Activated T-cell treated with anti-CD3 and anti-CD28 coated beads, Interleukin-2, amount 50 U/mL, for 72 hours (primary cell): Measurements from ENCODE around the gene FGD5. TPM values are rescaled to one million over a fixed set of nuclear protein-coding genes. Genes with fewer than 3 reads are reported as not detected.
A peak's percentile ranks its signal among the peaks of the same experiment; 100 is the strongest.

ENCODE experiments used
- ATAC-seq, 2 donors: fragments of 150-1000 bp; cut with Tn5 transposase; replicated peaks in 1 of 2; 2 replicates each; pipeline ENCODE4 v1.10.0; 2021; ENCODE audit warnings: moderate library complexity in 2 of 2, mild to moderate bottlenecking in 1 of 2
- DNase-seq, 2 donors: peaks; one replicate each; pipeline ENCODE4 v3.0.0; 2021 to 2022; ENCODE audit warnings: mixed read lengths in 1 of 2
- H3K27ac Mint-ChIP-seq: one replicate; pipeline ENCODE4 v1.8.0; 2022; ENCODE audit warnings: mild to moderate bottlenecking, moderate library complexity, mixed read lengths
- H3K27me3 Mint-ChIP-seq: one replicate; pipeline ENCODE4 v1.8.0; 2022; ENCODE audit warnings: low read depth, mixed read lengths
- H3K36me3 Mint-ChIP-seq, 2 donors: one replicate each; pipeline ENCODE4 v1.8.0; 2022; ENCODE audit warnings: mixed read lengths in 2 of 2, mild to moderate bottlenecking in 1 of 2; ENCODE audit not compliant: insufficient read depth in 2 of 2
- H3K4me1 Mint-ChIP-seq: one replicate; pipeline ENCODE4 v1.8.0; 2022; ENCODE audit warnings: low read depth, mixed read lengths
- H3K4me3 Mint-ChIP-seq, 2 donors: one replicate each; pipeline ENCODE4 v1.8.0; 2022; ENCODE audit warnings: mild to moderate bottlenecking in 2 of 2, mixed read lengths in 2 of 2, moderate library complexity in 2 of 2
- H3K9me3 Mint-ChIP-seq, 2 donors: one replicate each; pipeline ENCODE4 v1.8.0; 2022; ENCODE audit warnings: mixed read lengths in 2 of 2
- total RNA-seq, 2 donors: library from RNA; stranded (reverse); gene quantifications; one replicate each; pipeline ENCODE4 v1.2.3, GENCODE V29; 2022

Gene FGD5
- total RNA-seq, 2 donors from 2014 or later, result not detected

DNA sequence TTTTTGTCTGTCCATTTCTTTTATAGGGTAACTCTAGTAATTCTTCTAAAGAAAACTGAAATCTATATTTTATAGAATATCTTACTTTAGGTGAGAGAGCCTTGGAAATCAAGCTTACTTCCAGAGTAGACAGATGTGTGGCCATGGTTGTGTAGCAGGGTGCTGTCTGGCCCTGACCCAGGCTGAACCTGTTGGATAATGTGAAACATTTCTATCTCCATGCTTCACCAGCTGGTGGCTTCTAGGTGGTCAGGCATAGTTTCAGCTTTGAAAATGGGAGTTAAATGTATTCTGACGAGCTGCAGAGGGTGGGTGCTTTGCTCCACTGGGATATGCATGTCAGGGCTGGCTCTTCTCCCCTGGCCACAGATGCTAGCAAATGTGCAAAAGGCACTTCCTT is 107.8 kb downstream of the FGD5 start:
- Mint-ChIP-seq H3K36me3 (no peaks in the 10 kb centered on the region), H3K27ac (no peak overlapping the region), H3K4me3 (no peak overlapping the region), H3K27me3 (no peaks in the 10 kb centered on the region), H3K4me1 (no peaks in the 10 kb centered on the region), H3K9me3 (no peaks in the 10 kb centered on the region)
- DNase-seq, result no peak
- no peak for ATAC-seq

DNA sequence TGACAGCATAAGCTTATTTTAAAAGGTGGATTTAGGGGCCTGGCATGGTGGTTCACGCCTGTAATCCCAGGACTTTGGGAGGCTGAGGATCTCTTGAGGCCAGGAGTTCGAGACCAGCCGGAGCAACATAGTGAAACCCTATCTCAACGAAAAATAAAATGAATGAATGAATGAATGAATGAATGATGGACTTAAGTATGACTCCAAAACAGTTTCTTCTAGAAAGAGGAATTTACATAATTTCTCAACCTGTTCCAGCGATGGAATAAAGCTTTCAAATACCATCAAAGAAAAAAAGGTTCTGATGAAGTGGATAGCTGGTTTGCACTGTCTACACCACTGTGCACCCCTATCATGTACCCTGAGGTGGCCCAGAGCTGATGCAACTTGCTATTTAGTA is 108.5 kb downstream of the FGD5 start:
- H3K27ac Mint-ChIP-seq, result no peak overlapping the region
- ATAC-seq, result no peak
- H3K27me3 Mint-ChIP-seq, result no peaks in the 10 kb centered on the region
- no peaks in the 10 kb centered on the region for H3K36me3 Mint-ChIP-seq
- H3K9me3 Mint-ChIP-seq, result no peaks in the 10 kb centered on the region
- H3K4me1 Mint-ChIP-seq, result no peaks in the 10 kb centered on the region
- no peak overlapping the region for H3K4me3 Mint-ChIP-seq
- no peak for DNase-seq

DNA sequence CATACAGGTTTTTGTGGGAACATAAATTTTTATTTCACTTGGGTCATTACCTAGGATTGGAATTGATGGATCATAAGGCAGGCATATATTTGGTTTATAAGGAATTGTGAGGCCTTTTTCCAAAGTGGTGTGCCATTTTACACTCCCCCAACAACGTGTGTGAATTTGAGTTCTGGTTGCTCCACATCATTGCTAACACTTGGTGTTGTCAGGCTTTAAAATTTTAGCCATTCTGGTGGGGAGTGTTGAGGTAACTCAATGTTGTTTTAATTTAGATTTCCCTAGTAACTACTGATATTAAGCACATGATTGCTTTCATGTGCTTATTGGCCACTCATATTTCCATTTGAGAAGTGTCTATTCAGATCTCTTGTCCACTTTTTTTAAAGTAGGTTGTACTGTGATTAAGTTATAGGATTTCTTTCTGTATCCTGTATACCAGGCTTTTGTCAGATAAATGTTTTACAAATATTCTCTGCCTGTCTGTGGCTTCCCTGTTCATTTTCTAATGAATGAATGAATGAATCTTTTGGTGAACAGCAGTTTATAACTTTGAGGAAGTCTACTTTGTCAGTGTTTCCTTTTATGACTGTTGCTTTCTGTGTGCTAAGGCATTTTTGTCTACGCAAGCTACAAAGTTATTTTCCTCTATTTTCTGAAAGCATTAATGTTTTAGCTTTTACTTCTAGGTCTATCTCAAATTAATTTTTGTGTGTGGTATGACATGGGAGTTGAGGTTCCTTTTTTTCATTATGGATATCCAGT is 110.7 kb downstream of the FGD5 start:
- no peak overlapping the region for H3K27ac Mint-ChIP-seq
- no peak for DNase-seq
- no peak for ATAC-seq
- no peak overlapping the region for H3K4me3 Mint-ChIP-seq
- H3K36me3 Mint-ChIP-seq, result no peaks in the 10 kb centered on the region
- H3K9me3 Mint-ChIP-seq, result no peaks in the 10 kb centered on the region
- H3K4me1 Mint-ChIP-seq, result no peaks in the 10 kb centered on the region
- no peaks in the 10 kb centered on the region for H3K27me3 Mint-ChIP-seq

DNA sequence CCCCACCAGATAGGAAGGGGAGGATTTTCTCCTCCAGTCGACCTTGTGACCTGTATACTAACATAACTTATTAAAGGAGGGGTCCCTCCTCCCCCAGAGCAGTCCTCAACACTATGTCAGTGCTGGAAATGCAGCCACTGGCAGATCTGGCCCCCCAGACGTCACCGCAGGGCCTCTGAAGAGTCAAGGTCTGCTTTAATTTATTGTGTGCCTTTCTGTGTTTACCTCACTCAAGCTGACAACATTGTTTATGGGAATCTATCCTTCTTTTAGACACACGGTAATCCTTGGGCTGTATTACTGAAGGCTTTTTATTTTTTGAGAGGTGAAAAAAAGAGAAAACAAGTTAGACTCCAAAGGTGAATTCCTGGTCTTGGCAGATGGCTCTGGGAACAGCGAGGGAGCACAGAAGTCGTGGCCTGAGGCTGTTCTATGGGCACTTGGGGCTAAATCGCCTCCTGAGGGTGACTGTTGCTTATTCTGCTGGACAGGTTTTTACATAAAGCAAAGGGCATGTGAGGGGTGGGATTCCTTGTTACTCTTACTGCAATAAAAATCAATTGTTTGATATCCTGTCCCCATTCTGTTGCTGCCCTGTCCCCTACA is 115.2 kb downstream of the FGD5 start:
- no peaks in the 10 kb centered on the region for H3K36me3 Mint-ChIP-seq
- no peaks in the 10 kb centered on the region for H3K27me3 Mint-ChIP-seq
- no peak overlapping the region for H3K27ac Mint-ChIP-seq
- H3K4me3 Mint-ChIP-seq, result no peak overlapping the region
- ATAC-seq (no peak), DNase-seq (no peak)
- no peaks in the 10 kb centered on the region for H3K4me1 Mint-ChIP-seq
- H3K9me3 Mint-ChIP-seq, result no peaks in the 10 kb centered on the region

DNA sequence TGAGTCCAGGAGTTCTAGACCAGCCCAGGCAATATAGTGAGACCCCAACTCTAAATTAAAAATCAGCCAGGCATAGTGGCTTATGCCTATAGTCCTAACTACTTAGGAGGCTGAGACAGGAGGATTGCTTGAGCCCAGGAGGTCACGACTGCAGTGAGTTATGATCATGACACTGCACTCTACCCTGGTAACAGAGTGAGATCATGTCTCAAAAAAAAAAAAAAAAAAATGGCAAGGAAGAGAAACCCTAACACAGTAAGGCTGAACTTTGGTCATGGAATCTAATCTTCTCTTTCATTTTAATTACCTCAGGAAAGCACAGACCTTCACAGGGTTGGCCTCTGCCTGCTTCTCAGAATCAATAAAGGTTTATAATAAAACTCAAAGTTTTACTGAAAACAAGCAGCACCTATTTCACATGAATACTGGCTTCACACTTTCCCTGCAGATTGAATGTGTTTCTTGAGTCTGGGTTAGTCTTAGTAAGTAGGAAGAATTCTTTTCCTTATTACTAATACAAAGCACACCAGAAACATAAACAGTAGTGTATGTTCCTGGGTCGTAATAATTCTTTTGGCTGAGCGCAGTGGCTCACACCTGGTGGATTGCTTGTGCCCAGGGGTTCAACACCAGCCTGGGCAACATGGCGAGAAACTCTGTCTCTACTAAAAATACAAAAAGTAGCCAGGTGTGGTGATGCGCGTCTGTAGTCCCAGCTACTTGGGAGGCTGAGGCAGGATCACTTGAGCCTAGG is 117.0 kb downstream of the FGD5 start:
- Mint-ChIP-seq H3K4me1 (no peaks in the 10 kb centered on the region), H3K9me3 (no peaks in the 10 kb centered on the region), H3K27ac (no peak overlapping the region), H3K36me3 (no peaks in the 10 kb centered on the region), H3K27me3 (no peaks in the 10 kb centered on the region), H3K4me3 (no peak overlapping the region)
- ATAC-seq (no peak), DNase-seq (no peak)

DNA sequence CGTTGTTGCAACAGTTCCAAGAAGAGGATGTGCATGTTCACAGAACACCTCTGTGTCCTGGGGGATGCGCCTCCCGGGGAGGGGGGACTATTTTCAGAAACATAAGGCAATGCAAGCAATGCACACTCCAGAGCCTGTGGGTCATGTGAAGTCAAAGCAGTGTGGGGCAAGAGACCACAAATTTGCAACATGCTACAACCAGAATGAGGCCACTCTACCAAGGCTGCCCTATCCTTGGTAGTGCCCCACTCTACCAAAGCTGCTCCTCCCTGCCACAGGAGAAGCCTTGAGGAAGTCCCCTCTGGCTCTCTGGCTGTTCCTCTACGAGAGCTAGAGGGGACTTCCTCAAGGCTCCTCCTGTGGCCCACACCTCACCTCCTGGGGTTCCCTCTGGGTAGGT is 120.2 kb downstream of the FGD5 start:
- H3K4me3 Mint-ChIP-seq, result no peak overlapping the region
- H3K27ac Mint-ChIP-seq, result no peak overlapping the region
- no peaks in the 10 kb centered on the region for H3K9me3 Mint-ChIP-seq
- peaks cover 0 to under 1% of the 10 kb centered on the region in 2 donors for H3K36me3 Mint-ChIP-seq
- no peaks in the 10 kb centered on the region for H3K27me3 Mint-ChIP-seq
- ATAC-seq (no peak), DNase-seq (no peak)
- H3K4me1 Mint-ChIP-seq, result peaks cover 2% of the 10 kb centered on the region

DNA sequence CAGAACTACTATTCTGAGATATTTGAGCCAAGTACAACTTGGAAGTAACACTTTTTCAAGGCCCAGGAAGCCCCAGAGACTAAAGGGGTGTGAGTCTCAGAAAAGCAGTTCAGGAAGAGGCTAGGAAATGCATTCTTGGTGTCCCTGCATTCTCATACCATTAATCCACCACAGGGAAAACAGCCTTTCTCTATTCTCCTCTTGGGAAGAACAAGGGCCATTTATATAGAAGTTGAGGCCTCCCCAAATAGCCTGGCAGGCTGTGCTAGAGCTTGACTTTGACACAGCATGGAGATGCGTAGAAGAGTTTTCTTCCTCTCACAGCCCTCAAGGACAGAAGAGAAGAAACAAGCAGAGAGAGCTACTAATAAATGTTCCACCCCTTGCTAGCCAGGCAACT is 123.1 kb downstream of the FGD5 start:
- H3K4me3 Mint-ChIP-seq, result no peak overlapping the region
- no peaks in the 10 kb centered on the region for H3K9me3 Mint-ChIP-seq
- peaks cover 20% of the 10 kb centered on the region for H3K4me1 Mint-ChIP-seq
- peak overlapping the region; percentile 33 for H3K27ac Mint-ChIP-seq
- no peaks in the 10 kb centered on the region for H3K27me3 Mint-ChIP-seq
- peaks cover 7 to 16% of the 10 kb centered on the region in 2 donors for H3K36me3 Mint-ChIP-seq
- ATAC-seq, result no peak
- DNase-seq, result no peak

DNA sequence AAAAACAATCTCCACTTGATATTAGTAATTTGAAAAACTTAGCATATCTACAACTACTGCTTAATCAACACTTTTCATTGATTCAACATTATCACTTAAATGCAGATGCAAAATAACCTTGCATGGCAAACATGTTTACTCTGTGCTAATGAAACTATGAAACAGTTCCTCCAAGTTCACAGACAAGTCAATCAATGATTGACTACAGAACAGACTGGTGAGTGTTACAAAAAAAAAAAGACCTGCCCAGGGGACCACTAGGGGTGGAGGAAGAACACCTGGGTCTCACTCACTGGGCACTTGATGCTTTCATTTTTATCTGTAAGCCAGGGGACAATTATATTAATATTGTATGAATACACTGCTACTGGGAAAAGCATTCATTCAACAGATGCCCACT is 124.3 kb downstream of the FGD5 start:
- H3K4me3 Mint-ChIP-seq, result no peak overlapping the region
- ATAC-seq (no peak), DNase-seq (no peak)
- no peak overlapping the region for H3K27ac Mint-ChIP-seq
- peaks cover 9 to 19% of the 10 kb centered on the region in 2 donors for H3K36me3 Mint-ChIP-seq
- H3K9me3 Mint-ChIP-seq, result no peaks in the 10 kb centered on the region
- H3K27me3 Mint-ChIP-seq, result no peaks in the 10 kb centered on the region
- H3K4me1 Mint-ChIP-seq, result peaks cover 20% of the 10 kb centered on the region

DNA sequence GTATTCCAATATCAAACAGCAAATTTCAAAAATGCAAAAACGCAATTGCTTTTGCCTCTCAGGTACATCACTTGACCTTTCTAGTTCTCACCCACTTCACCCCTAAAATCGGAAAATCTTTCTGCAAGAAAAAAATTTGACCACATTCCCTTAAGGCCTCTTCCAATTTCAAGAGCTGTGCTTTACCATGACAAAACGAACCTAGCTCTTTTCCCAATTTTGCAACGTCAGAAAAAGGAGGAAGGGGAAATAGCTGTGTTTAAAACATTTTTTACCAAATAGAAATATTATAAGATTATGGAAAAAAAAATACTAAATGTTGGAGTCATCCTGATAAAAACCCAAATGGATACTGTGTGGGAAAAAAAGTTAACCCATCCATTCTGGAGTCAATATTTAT is 127.5 kb downstream of the FGD5 start:
- Mint-ChIP-seq H3K27me3 (no peaks in the 10 kb centered on the region), H3K4me3 (peak overlapping the region; percentile 98 to 100), H3K27ac (peak overlapping the region; percentile 99), H3K4me1 (peaks cover 40% of the 10 kb centered on the region), H3K36me3 (peaks cover 10 to 19% of the 10 kb centered on the region in 2 donors), H3K9me3 (no peaks in the 10 kb centered on the region)
- no peak for ATAC-seq
- DNase-seq, result no peak

DNA sequence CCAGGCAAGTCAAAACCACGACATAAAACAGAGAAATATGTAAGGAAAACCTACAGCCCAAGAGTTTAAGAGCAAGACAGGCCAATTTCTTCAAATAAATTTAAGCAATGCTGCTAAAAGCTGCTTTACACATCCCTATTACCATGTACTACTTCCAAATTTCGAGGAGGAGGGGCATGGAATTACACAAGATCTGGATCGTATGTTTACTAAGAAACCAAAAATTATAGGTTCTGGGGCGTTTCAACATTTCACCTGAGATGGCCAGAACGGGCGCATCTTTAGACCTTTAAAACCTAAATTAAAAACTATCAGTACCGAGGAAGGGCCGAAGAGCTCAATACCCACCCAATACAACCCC is 128.0 kb downstream of the FGD5 start:
- H3K4me1 Mint-ChIP-seq, result peaks cover 40% of the 10 kb centered on the region

DNA sequence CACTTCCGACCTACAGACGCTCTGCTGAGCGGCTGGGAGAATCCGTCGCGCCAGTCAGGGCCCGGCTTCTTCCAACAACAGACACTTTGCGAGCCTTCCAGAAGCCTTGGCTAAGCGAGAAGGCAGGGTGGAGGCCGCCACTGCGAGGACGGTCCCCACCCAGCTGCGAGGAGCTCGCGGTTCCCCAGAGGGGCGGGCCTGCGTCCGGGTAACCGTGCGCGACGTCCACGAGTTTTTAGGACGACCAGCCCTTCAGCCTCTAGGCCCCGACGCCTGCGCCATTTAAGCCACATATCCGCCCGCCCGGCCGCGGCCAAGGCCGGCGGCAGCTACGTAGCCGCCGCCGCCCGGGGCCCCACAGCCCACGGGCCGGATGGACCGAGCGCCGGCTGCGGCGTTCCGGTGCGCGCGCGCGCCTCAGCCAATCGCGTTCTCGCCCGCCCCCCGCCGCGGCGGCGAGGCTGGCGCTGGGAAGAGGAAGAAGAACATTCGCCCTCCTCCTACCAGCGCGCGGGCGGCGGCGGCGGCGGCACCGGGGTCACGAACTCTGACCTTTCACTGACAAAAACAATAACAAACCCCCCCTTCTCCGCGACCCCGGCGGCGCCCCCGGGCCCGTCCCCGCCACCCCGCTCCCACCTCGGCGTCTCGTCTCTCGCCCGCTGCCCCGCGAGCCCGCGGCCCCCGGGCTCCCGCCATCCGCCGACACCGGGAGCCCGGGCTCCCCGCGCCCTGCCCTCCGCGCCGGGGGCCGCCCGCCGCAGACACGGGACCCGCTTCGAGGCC is 128.5 kb downstream of the FGD5 start, which contains the start of gene NR2C2:
NR2C2 (plus strand) TSS at position 484 of the 786 bp plus-strand sequence. CDS start 56,332 bp downstream, outside the sequence.
- H3K36me3 Mint-ChIP-seq, result peaks cover 10 to 19% of the 10 kb centered on the region in 2 donors
- peak within 1 kb of the TSS; percentile 99 for H3K27ac Mint-ChIP-seq
- peak; percentile 91 to 93 for DNase-seq
- H3K4me3 Mint-ChIP-seq, result peak within 1 kb of the TSS; percentile 98 to 100
- ATAC-seq, result peak; percentile 72 to 73
- H3K27me3 Mint-ChIP-seq, result no peaks in the 10 kb centered on the region
- no peaks in the 10 kb centered on the region for H3K9me3 Mint-ChIP-seq
- peaks cover 40% of the 10 kb centered on the region for H3K4me1 Mint-ChIP-seq

More for the DNA sequence above, 128.0 kb downstream of the FGD5 start:
- peak overlapping the region; percentile 99 for H3K27ac Mint-ChIP-seq
- DNase-seq (no peak), ATAC-seq (no peak)
- H3K36me3 Mint-ChIP-seq, result peaks cover 10 to 19% of the 10 kb centered on the region in 2 donors
- H3K27me3 Mint-ChIP-seq, result no peaks in the 10 kb centered on the region
- peak overlapping the region; percentile 98 to 100 for H3K4me3 Mint-ChIP-seq
- H3K9me3 Mint-ChIP-seq, result no peaks in the 10 kb centered on the region

DNA sequence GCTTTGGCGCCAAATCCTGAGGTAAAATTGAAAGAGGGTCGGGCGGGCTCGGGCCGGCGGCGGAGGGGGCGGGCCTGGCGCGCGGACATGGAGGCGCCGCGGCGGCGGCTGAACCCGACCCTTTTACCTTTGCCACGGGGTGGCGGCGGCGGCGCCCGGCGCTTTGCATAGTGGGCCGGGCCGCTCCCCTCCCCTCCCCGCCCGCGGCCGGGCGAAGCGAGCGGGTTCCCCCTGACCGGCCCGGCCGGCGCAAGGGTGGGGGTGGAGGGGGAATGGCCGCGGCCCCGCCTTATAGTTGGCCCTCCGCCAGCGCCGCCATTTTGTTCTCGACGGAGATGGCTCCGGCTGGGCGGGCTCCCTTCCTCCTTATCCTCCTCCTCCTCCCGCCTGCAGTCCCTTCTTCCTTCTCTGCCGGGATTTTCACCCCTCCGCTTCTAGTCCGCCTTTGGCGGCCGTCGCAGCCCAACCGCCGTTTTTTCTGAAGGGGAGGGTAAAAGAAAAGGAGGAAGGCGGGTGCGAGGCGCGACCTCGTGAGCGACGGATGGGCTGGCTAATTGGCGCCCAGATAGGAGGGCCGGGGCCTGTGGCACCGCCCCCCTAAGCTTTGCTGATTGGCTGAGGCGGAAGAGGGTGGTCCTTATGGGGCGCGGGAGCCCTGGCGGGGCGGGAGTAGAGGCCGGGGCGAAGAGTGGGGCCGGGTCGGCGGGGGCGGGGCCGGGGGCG is 129.3 kb downstream of the FGD5 start:
- peak; percentile 98 for DNase-seq
- ATAC-seq, result peak; percentile 92
- Mint-ChIP-seq H3K4me1 (peaks cover 43% of the 10 kb centered on the region), H3K36me3 (peaks cover 10 to 19% of the 10 kb centered on the region in 2 donors), H3K4me3 (peak overlapping the region; percentile 98 to 100), H3K9me3 (no peaks in the 10 kb centered on the region), H3K27ac (peak overlapping the region; percentile 99), H3K27me3 (no peaks in the 10 kb centered on the region)
